Measurements from ENCODE around the gene PTPRCAP.
"Not testable (repeated sequence)": the region's sequence is repeated elsewhere in the genome, so short reads cannot be mapped to it uniquely, and the experiment has no call there.

The PTPRCAP gene

GRCh38 chr11:67408437-67409200 lies 28.9 kb downstream of the PTPRCAP start:
- DNase-seq: no peak

DNA sequence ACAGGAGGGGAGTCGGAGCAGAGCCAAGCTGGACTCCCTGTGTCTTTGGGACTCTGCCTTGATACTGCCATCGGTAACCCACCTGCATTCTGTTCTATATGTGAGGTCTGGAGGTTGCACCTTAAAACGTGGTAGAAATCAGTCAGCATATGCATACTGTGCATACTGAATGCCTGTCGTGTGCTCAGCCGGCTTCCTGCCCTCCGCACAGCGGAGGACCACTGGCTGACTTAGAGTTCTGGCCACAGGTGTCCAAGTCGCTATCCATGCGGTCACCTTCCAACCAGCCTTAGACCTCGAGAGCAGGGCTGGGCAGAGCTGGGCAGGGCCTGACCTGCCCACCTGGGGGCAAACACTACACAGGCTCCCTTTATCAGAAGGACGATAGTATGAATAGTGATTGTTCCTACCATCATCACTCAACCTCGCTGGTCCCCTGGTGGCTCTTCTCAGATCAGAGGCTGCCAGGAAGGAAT lies 29.8 kb downstream of the PTPRCAP start:
- DNase-seq: no peak

DNA sequence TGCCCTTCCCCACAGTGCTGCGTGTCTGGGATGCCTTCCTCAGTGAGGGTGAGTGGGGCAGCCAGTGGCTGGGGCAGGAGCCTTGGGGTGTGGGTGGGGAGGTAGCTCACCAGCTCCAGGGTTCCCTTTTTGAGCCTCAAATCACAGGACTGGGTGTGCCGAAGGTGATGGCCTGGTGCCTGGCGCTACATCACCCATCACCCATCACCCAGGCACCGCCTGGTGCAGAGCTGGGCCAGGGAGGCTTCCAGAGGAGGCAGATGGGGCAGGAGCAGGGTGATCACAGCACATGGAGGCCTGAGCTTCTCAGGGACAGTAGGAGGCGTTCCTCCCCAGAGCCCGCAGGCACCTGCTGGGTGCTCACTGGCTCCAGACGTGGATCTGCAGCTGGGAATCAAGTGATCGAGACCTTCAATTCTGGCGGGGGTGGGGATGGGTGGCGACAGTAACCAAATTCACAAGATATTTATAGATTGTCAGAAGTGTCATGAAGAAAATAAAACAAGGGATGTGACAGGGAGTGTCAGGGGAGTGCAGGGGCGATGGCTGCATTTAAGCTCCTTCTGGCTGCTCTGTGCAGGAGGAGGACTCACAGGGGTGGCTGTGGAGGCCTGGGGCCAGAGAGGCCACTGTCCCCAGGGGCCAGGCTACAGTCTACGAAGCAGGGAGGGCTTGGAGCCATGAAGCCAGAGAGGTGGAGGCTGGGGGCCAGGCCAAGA lies 30.4 kb downstream of the PTPRCAP start:
- DNase-seq: no peak

- no peak for DNase-seq
Observed at GRCh38 chr11:67406420-67406968, 31.0 kb downstream of the PTPRCAP start.

DNA sequence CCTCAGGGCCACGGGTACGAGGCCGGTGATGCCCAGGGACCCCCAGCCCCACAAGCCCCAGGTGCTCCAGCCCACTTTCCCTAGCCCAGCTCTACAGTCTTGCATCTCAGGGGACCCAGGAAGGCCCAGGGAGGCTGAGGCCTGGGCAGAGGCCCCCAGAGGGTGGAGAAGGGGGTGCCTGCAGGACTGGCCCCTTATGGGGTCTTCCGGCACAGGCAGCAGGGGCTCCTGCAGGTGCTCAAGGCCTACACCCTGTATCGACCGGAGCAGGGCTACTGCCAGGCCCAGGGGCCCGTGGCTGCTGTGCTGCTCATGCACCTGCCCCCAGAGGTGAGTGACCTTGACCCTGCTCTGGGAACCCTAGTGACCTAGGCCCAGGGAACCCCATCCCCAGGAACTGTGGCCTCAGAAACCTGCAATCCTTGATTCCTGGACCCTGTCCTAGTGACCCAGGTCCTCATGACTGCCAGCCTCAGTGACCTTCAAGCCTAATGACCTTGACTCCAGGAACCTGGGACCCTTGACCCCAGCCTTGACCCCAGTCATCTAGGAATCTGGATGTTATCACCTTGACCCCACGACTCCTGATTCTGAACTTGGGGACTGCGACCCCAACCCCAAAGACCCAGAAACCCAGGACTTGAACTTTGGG lies 31.7 kb downstream of the PTPRCAP start:
- DNase-seq: no peak

DNA sequence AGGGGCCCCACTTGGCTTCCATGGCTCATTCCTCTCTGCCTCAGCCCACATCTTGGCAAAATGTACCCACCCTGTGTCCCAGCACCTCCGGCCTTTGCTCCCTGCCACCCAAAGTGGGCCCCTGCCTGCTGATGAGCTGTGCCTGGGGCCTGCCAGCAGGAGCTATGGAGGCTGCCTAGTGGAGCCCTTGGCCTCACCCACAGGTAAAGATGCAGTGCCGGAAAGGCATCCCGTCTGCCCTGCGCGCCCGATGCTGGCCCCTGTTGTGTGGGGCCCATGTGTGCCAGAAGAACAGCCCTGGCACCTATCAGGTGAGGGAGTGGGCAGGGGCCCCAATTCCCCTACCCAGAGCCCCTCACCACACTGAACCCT lies 32.3 kb downstream of the PTPRCAP start:
- no peak for DNase-seq

GRCh38 chr11:67404515-67405195 lies 32.8 kb downstream of the PTPRCAP start:
- no peak for DNase-seq

DNA sequence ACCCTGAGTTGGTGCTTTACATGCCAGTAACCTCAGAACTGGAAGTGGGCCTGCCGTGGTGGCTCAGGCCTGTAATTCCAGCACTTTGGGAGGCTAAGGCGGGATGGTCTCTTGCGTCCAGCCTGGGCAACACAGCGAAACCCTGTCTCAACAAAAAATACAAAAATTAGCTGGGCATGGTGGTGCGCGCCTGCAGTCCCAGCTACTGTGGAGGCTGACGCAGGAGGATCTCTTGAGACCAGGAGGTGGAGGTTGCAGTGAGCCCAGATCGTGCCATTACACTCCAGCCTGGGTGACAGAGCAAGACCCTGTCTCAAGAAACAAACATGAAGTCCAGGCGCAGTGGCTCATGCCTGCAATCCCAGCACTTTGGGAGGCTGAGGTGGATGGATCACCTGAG lies 34.4 kb downstream of the PTPRCAP start:
- DNase-seq: not testable (repeated sequence)

DNA sequence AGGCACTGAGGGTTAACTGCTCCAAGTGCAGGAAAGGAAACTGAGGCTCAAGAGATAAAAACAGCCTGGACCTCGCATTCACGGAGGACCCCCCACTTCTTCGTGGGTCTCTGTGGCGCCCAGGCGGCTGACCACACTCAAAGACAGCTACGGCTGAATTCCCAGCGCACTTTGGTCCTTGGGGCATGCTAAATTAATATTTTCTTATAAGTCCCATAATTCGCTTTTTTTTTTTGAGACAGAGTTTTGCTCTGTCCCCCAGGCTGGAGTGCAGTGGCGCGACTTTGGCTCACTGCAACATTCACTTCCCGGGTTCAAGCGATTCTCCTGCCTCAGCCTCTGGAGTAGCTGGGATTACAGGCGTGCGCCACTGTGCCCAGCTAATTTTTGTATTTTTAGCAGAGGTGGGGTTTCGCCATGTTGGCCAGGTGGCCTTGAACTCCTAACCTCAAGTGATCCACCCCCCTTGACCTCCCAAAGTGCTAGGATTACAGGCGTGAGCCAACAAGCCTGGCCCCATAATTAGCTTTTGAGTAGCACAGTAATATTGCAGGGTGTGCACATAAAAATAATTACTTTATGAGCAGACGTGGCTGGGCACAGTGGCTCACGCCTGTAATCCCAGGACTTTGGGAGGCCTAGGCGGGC lies 35.2 kb downstream of the PTPRCAP start:
- DNase-seq: not testable (repeated sequence)

GRCh38 chr11:67401495-67402191 lies 35.8 kb downstream of the PTPRCAP start, which contains the start of gene PPP1CA:
Gene PPP1CA (minus strand): TSS chr11:67401858. CDS start chr11:67401782, 76 bp downstream.
- peak; percentile 55 for DNase-seq

DNA sequence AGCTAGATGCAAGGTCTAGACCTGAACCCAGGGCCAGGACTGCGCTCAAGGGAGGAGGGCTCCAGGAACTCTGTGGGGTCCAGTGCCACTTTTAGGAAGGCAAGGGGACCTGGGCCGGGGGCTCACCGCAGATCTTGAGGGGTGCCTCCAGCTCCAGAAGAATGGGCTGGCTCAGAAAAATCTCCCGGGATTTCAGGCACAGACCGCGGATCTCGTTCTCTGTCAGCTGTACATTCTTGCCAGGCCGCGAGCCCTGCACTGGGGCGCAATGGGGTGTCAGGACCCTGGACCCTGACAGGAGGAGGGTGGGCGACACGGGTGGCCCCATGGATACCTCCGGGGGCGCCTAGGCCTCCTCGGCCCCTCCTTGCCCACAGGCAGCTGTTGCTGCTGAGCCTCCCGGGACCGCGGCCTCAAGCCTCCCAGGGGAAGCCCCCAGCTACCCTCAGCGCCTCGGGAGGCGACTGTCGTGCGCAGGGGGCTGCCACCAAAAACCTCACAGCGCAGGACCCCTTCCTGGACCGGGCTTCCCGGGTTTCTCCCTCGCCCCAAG lies 36.5 kb downstream of the PTPRCAP start:
- DNase-seq: no peak

GRCh38 chr11:67400251-67400941 lies 37.1 kb downstream of the PTPRCAP start:
- DNase-seq: no peak

- DNase-seq: no peak
Observed at GRCh38 chr11:67398661-67399563, 38.6 kb downstream of the PTPRCAP start.

DNA sequence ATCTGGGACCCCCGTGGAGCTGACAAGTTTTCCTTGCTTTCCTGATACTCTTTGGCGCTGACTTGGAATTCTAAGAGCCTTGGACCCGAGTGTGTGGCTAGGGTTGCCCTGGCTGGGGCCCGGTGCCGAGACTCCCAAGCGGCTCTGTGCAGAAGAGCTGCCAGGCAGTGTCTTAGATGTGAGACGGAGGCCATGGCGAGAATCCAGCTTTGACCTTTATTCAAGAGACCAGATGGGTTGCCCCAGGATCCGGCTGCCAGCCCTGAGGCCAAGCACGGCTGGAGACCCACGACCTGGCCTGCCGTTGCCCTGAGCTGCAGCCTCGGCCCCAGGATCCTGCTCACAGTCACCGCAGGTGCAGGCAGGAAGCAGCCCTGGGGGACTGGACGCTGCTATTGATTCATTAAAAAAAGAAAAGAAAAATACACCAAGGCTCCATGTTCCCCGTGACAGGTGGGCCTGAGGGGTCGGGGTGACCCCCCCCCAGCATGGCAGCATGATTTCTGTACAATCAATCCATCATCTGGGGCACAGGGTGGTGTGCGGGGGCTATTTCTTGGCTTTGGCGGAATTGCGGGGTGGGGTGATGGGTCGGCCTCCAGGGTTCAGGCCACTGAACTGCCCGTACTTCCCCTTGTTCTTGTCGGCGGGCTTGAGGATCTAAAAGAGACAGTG lies 39.4 kb downstream of the PTPRCAP start:
- no peak for DNase-seq

DNA sequence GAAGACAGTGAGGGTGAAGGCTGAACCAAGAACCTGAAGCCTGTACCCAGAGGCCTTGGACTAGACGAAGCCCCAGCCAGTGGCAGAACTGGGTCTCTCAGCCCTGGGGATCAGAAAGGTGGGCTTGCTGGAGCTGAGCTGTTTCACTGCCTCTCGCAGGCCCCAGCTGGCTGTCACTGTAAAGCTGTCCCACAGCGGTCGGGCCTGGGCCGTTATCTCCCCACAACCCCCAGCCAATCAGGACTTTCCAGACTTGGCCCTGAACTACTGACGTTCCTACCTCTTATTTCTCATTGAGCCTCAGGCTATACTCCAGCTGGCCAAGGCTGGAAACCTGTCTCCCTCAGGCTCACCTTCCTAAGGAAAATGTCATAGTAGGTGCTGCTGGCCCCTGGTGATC lies 39.9 kb downstream of the PTPRCAP start:
- DNase-seq: no peak

GRCh38 chr11:67396587-67397389 lies 40.7 kb downstream of the PTPRCAP start:
- no peak for DNase-seq

GRCh38 chr11:67396259-67396581 lies 41.3 kb downstream of the PTPRCAP start:
- DNase-seq: no peak

- no peak for DNase-seq
Observed at GRCh38 chr11:67395555-67396258, 41.8 kb downstream of the PTPRCAP start.

All from NCI-H187 treated with DMSO at 0.1 percent for 48 hours (cell line).